Activated T-helper 1 cell treated with anti-CD3 and anti-CD28 coated beads, Interleukin-12 subunit alpha, Interleukin-12 subunit beta, Interleukin-2, Interleukin-4 antibody, amounts not matched to agents 30 ng/mL and 10 ng/mL and 1 ng/mL, durations not matched to agents 14 hours and 24 hours and 36 hours (primary cell): ENCODE results near the gene UNC5C. TPM values are rescaled to one million over a fixed set of nuclear protein-coding genes. Genes with fewer than 3 reads are reported as not detected.

Experiments
- DNase-seq: peaks from one replicate; pipeline ENCODE4 v3.0.0; 2021; ENCODE audit warnings: low spot score
- H3K27ac Mint-ChIP-seq: one replicate; pipeline ENCODE4 v1.8.0; 2021; ENCODE audit warnings: mild to moderate bottlenecking, mixed read lengths
- H3K27me3 Mint-ChIP-seq: one replicate; pipeline ENCODE4 v1.8.0; 2022; ENCODE audit warnings: mild to moderate bottlenecking, moderate library complexity, mixed read lengths; ENCODE audit not compliant: insufficient read depth
- H3K36me3 Mint-ChIP-seq: one replicate; pipeline ENCODE4 v1.8.0; 2021; ENCODE audit warnings: low read depth, mixed read lengths
- H3K4me1 Mint-ChIP-seq: one replicate; pipeline ENCODE4 v1.8.0; 2021; ENCODE audit warnings: low read depth, mixed read lengths
- H3K4me3 Mint-ChIP-seq: one replicate; pipeline ENCODE4 v1.8.0; 2021; ENCODE audit warnings: mild to moderate bottlenecking, moderate library complexity, mixed read lengths
- H3K9me3 Mint-ChIP-seq: one replicate; pipeline ENCODE4 v1.8.0; 2021; ENCODE audit warnings: mixed read lengths
- intact Hi-C: fragments of 100-400 bp; cut with micrococcal nuclease; formaldehyde crosslinking; loops from one replicate; pipeline ENCODE4 v1.15.1; 2024
- total RNA-seq: library from RNA; stranded (reverse); gene quantifications from 2 replicates; pipeline ENCODE4 v1.2.3, GENCODE V29; 2022

UNC5C gene
- total RNA-seq, 1 donor from 2014 or later, result not detected

DNA sequence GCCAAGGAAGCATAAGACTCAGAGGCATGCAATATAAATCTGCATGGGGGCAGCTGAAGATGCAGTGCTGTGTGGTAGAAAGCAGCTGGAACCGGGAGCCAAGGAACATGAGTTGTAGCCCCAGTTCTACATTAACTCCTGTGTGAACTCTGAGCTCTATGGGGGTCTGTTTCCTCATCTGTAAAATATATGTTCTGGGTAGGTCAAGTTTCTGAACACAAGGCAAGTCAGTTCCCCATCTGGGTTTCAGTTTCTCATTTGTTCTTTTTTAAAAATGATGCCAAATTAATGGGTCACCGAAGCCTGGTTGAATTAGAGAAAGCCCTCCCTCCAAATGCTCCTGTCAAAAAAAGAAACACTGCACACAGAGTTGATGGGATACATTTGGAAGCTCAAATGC, 24.0 kb downstream of the UNC5C start:
- intact Hi-C loops, result no loop called here
- Mint-ChIP-seq H3K27me3 (no peaks in the 10 kb centered on the region), H3K27ac (no peak overlapping the region), H3K36me3 (no peaks in the 10 kb centered on the region), H3K4me3 (no peak overlapping the region), H3K4me1 (no peaks in the 10 kb centered on the region), H3K9me3 (no peaks in the 10 kb centered on the region)
- no peak for DNase-seq

DNA sequence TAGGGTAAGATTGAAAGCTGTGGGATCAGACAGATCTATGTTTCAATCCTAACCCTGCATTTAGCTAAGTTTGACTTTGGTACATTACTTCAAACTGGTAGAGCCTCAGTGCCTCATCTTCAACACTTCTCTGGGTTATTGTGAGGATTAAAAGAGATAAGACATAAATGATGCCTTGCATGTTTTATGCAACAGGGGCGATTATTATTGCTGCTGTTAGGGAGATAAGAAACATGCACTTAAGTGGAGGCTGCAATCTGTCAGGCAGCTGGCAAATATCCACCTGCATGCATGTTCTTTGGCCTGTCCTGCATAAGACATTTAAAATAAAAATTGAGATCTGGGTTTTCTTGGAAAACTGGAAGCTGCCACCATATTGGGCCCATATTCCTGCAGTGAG, 24.6 kb downstream of the UNC5C start:
- DNase-seq, result no peak
- Mint-ChIP-seq H3K9me3 (no peaks in the 10 kb centered on the region), H3K4me1 (no peaks in the 10 kb centered on the region), H3K36me3 (no peaks in the 10 kb centered on the region), H3K4me3 (no peak overlapping the region), H3K27ac (no peak overlapping the region), H3K27me3 (no peaks in the 10 kb centered on the region)
- intact Hi-C loops, result no loop called here

DNA sequence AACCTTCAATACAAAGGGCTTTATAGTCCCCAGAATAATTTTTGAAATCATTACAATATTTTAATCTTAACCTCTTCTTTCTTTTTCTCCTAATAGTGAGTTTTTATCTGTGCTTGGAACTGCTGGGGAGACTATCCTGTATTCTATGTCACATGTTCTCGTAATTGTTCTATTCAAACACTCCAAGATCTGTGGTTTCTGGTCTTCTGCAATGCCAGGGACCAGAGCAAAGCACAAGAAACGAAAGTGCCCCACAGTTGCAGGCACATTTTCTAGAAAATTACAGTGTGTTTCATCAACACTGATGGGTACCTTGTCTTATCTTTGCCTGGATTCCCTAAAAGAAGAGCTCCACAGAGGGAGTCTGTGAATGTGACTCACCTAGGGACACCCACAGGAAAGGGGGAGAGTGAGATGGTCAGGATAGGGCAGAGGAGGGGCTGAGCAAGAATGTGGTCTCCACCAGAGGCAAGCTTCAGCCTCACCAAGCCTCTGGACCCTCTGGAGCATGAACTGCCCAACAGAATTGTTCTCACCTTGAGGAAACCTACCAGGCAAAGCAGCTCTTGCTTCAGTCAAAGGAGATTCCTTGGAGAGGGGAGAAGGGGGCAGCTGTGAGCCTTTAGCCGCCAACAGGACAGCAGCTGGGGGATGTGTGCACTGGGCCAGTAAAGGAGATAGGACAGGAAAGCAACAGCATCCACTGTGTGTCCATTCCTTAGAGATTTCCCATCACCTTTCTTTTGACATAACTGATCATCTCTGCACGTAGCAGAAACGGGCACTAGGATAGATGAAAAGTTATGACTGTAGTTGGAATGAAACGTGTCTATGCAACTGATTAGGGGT, 25.9 kb downstream of the UNC5C start:
- no peaks in the 10 kb centered on the region for H3K36me3 Mint-ChIP-seq
- no peak overlapping the region for H3K4me3 Mint-ChIP-seq
- H3K27ac Mint-ChIP-seq, result no peak overlapping the region
- no peak for DNase-seq
- intact Hi-C loops, result no loop called here
- no peaks in the 10 kb centered on the region for H3K27me3 Mint-ChIP-seq
- H3K4me1 Mint-ChIP-seq, result no peaks in the 10 kb centered on the region
- H3K9me3 Mint-ChIP-seq, result no peaks in the 10 kb centered on the region

- Mint-ChIP-seq H3K27me3 (no peaks in the 10 kb centered on the region), H3K4me1 (no peaks in the 10 kb centered on the region), H3K9me3 (no peaks in the 10 kb centered on the region), H3K36me3 (no peaks in the 10 kb centered on the region), H3K27ac (no peak overlapping the region), H3K4me3 (no peak overlapping the region)
- no peak for DNase-seq
- intact Hi-C loops, result no loop called here
Observed at GRCh38 chr4:95517576-95518345, 31.0 kb downstream of the UNC5C start.

DNA sequence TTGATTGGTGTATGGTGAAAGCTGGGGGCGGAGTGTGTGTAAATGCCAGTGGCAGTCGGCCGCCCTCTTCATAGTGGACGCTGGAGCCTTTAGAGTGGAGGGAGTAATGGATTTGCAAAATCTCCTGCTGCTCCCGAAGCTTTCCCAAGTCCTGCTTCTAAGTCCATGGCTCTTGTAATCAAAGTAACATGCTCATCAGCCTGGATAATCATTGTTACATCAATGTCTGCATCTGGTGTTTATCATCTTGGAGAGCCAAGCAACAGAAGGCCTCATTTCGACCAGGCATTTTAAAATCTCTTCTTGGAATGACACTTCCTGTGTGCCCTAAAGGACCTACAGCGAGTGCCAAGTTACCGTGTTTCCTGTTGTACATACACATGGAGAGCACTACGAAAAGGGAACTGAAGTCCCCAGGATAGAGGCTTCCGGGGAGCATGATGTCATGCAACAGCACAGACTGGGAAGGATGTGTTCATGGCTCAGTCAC, 32.2 kb downstream of the UNC5C start:
- H3K4me1 Mint-ChIP-seq, result no peaks in the 10 kb centered on the region
- no peaks in the 10 kb centered on the region for H3K9me3 Mint-ChIP-seq
- intact Hi-C loops, result no loop called here
- no peak overlapping the region for H3K27ac Mint-ChIP-seq
- no peaks in the 10 kb centered on the region for H3K36me3 Mint-ChIP-seq
- H3K27me3 Mint-ChIP-seq, result no peaks in the 10 kb centered on the region
- DNase-seq, result no peak
- no peak overlapping the region for H3K4me3 Mint-ChIP-seq

DNA sequence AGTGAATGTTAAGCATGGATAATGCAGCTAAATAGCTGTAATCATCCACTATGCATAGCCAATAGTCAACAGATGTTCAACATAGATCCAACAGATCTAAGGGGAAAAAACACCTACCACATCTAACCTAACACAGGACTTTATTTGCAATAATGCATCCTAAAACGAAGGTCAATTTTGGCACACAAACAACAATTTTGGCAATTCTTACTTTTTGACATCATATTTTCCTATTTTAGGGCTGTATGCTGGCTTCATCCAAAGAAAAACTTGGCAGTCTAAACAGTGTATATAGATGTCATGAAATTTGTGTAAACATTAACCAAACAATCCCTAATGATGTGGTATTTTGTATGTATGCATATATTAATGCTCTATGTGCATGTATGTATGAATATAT, 33.2 kb downstream of the UNC5C start:
- H3K4me1 Mint-ChIP-seq, result no peaks in the 10 kb centered on the region
- H3K36me3 Mint-ChIP-seq, result no peaks in the 10 kb centered on the region
- no peaks in the 10 kb centered on the region for H3K9me3 Mint-ChIP-seq
- H3K27me3 Mint-ChIP-seq, result no peaks in the 10 kb centered on the region
- intact Hi-C loops, result no loop called here
- H3K27ac Mint-ChIP-seq, result no peak overlapping the region
- no peak overlapping the region for H3K4me3 Mint-ChIP-seq
- no peak for DNase-seq

DNA sequence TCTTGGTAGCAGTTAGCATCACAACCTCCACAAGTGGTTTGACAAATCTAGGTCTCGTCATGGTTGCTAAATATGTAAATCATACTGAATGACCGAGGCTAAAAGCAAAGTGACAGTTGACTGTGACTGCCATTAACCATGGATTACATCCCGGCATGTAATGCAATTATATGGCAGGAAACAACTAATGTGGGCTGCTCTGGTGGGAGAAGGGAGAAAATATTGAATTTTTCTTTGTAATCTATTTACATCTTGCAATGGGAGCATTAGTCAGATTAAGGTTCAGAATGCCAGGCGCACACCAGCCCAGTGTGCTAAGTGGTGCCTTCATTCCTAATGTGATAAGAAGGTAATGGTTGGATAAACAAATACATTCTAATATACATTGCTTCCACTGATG, 35.8 kb downstream of the UNC5C start:
- H3K27me3 Mint-ChIP-seq, result no peaks in the 10 kb centered on the region
- H3K4me1 Mint-ChIP-seq, result no peaks in the 10 kb centered on the region
- no peak overlapping the region for H3K27ac Mint-ChIP-seq
- no peak overlapping the region for H3K4me3 Mint-ChIP-seq
- no peaks in the 10 kb centered on the region for H3K36me3 Mint-ChIP-seq
- no peak for DNase-seq
- intact Hi-C loops, result no loop called here
- no peaks in the 10 kb centered on the region for H3K9me3 Mint-ChIP-seq

DNA sequence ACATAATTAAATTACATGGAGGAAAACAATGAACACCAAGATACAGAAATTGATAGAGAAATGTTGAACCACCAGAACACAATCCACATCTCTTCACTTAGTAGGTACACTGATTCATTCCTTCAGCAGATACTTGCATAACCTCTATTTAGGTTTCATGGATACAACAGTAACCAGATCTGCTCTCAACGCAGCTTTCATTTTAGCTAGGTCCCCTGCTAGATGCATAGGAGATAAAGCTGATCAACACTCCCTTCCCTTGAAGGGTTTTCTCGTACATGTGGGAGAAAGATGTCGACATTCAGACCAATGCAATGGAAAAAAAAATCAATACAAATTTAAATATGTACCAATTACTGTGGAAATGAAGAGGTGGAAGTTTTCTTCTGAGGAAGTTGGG, 37.3 kb downstream of the UNC5C start:
- H3K4me1 Mint-ChIP-seq, result no peaks in the 10 kb centered on the region
- intact Hi-C loops, result no loop called here

DNA sequence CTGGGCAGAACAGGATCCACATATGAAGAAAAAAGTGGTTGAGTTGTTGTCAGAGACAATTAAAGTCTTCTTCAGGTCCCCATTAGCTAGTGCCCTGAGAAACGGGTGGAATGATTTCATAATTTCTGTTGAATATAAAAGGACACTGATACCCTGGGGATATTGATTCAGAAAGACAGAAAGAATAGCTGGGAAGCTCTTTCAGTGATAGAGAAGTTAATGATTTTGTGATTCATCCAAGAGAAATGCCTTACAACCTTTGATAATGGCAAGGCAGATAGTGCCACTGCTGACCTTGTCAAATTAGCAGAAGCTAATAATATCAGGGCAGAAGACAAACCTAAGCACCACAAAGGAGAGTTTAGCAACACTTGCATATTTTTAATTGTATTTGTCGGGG, 37.9 kb downstream of the UNC5C start:
- Mint-ChIP-seq H3K36me3 (no peaks in the 10 kb centered on the region), H3K4me3 (no peak overlapping the region), H3K4me1 (no peaks in the 10 kb centered on the region), H3K9me3 (no peaks in the 10 kb centered on the region), H3K27ac (no peak overlapping the region), H3K27me3 (peaks cover 2% of the 10 kb centered on the region)
- DNase-seq, result no peak
- intact Hi-C loops, result no loop called here

More for the DNA sequence above, 37.3 kb downstream of the UNC5C start:
- Mint-ChIP-seq H3K27me3 (peaks cover 2% of the 10 kb centered on the region), H3K36me3 (no peaks in the 10 kb centered on the region), H3K9me3 (no peaks in the 10 kb centered on the region), H3K27ac (no peak overlapping the region), H3K4me3 (no peak overlapping the region)
- no peak for DNase-seq

DNA sequence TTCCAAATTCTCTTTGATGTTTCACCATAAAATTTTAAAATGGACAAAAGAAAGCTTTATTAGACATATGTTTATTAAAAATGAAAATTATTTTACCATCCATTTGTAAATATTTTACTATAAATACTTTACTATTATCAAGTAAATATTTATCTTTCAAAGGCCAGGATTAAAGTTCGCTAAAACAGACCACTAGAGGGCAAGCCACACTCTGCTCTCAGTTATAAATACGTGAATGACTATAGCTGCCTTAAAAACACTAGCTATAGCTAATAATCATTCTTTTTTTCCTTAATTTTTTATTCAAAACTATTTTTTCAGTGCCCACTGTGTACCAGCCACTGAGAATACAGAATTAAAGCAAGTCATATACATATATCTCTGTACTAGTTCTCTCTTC, 38.6 kb downstream of the UNC5C start:
- Mint-ChIP-seq H3K4me3 (no peak overlapping the region), H3K9me3 (no peaks in the 10 kb centered on the region), H3K27ac (no peak overlapping the region), H3K36me3 (no peaks in the 10 kb centered on the region), H3K27me3 (peaks cover 2% of the 10 kb centered on the region), H3K4me1 (no peaks in the 10 kb centered on the region)
- intact Hi-C loops, result no loop called here
- no peak for DNase-seq

- no peaks in the 10 kb centered on the region for H3K36me3 Mint-ChIP-seq
- no peak overlapping the region for H3K4me3 Mint-ChIP-seq
- H3K27me3 Mint-ChIP-seq, result peaks cover 5% of the 10 kb centered on the region
- DNase-seq, result no peak
- H3K27ac Mint-ChIP-seq, result no peak overlapping the region
- intact Hi-C loops, result no loop called here
- H3K4me1 Mint-ChIP-seq, result no peaks in the 10 kb centered on the region
- H3K9me3 Mint-ChIP-seq, result no peaks in the 10 kb centered on the region
Observed at GRCh38 chr4:95508421-95508820, 40.4 kb downstream of the UNC5C start.

DNA sequence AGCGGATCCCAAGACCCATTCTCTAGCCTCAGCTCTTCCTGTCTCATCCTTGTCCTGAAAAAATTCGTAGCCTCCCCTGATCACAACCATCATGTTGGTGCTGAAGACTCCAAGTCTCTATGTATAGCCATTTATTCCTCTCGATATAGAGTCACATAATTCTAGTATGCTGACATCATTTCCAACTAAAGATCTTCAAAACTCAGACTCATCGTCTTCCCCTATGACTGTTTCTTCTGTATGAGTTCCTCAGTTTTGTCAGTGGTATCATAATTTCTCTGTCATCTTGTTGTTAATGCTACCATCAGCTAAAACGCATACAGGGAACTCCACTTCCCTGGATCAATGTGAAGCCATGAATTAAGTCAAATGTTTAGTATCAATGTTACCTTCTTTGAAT, 41.2 kb downstream of the UNC5C start:
- DNase-seq, result no peak
- Mint-ChIP-seq H3K4me1 (no peaks in the 10 kb centered on the region), H3K9me3 (no peaks in the 10 kb centered on the region), H3K27ac (no peak overlapping the region), H3K36me3 (no peaks in the 10 kb centered on the region), H3K27me3 (peaks cover 5% of the 10 kb centered on the region), H3K4me3 (no peak overlapping the region)
- intact Hi-C loops, result no loop called here

GRCh38 chr4:95507147-95507546, 41.6 kb downstream of the UNC5C start:
- no peak overlapping the region for H3K4me3 Mint-ChIP-seq
- H3K27ac Mint-ChIP-seq, result no peak overlapping the region
- intact Hi-C loops, result no loop called here
- no peaks in the 10 kb centered on the region for H3K9me3 Mint-ChIP-seq
- no peaks in the 10 kb centered on the region for H3K4me1 Mint-ChIP-seq
- no peaks in the 10 kb centered on the region for H3K36me3 Mint-ChIP-seq
- peaks cover 5% of the 10 kb centered on the region for H3K27me3 Mint-ChIP-seq
- DNase-seq, result no peak
